Endothelial cell of umbilical vein (primary cell): ENCODE measurements around the gene DMAC2L. TPM values are rescaled to one million over a fixed set of nuclear protein-coding genes. Genes with fewer than 3 reads are reported as not detected.
A peak's percentile ranks its signal among the peaks of the same experiment; 100 is the strongest.

Source experiments
- BruUV-seq: library from RNA; stranded (reverse); fragments of 400-500 nt; replicated peaks from 2 replicates; lab custom pipeline; 2021; lab: Mats Ljungman, UMichigan
- CTCF ChIA-PET: fragments of 300-600, 350-600 bp; sonication (Branson Sonifier 250); formaldehyde crosslinking; loops from one replicate; lab custom pipeline; 2021; ENCODE audit warnings: antibody characterized with exemption, inconsistent platforms; lab: Charles Lee
- POLR2A ChIA-PET: fragments of 300-600, 350-600 bp; sonication (Branson Sonifier 250); formaldehyde crosslinking; loops from one replicate; lab custom pipeline; 2021; ENCODE audit warnings: antibody characterized with exemption, inconsistent platforms; lab: Charles Lee
- DNase-seq: peaks from one replicate; pipeline ENCODE4 v3.0.0-alpha.2; 2011; ENCODE audit warnings: low read depth, low spot score
- FAIRE-seq: peaks from 2 replicates; lab custom pipeline; 2011; peaks lifted over from hg19 to GRCh38; lab: Jason Lieb, UNC
- H2AFZ ChIP-seq: 2 replicates; pipeline ENCODE4 v1.6.0; 2012; ENCODE audit warnings: low read depth, low read length, control low read depth, inconsistent platforms
- H3K27ac ChIP-seq: 2 replicates; pipeline ENCODE4 v1.5.1; 2011; ENCODE audit warnings: low read depth, mild to moderate bottlenecking, control low read depth, low read length, moderate library complexity; ENCODE audit not compliant: insufficient read depth
- H3K27me3 ChIP-seq, 2 experiments: 2 replicates each; pipeline versions ENCODE4 v1.6.0 to v1.6.1; 2011; ENCODE audit warnings: low read length in 2 of 2, mixed read lengths in 1 of 2; ENCODE audit not compliant: control insufficient read depth in 2 of 2, insufficient read depth in 2 of 2
- H3K36me3 ChIP-seq, 2 experiments: 2 replicates in 1 of 2; 3 replicates in 1 of 2; pipeline ENCODE4 v1.5.1; 2011; ENCODE audit warnings: low read length in 2 of 2, mild to moderate bottlenecking in 1 of 2, moderate library complexity in 1 of 2; ENCODE audit not compliant: control insufficient read depth in 2 of 2, insufficient read depth in 2 of 2; ENCODE audit errors: extremely low read depth in 1 of 2
- H3K4me1 ChIP-seq: 3 replicates; pipeline ENCODE4 v1.5.1; 2011; ENCODE audit warnings: mild to moderate bottlenecking, low read length; ENCODE audit not compliant: control insufficient read depth, insufficient read depth; ENCODE audit errors: extremely low read depth
- H3K4me2 ChIP-seq: 2 replicates; pipeline ENCODE4 v1.6.1; 2011; ENCODE audit warnings: low read length, control low read depth, mixed read lengths; ENCODE audit not compliant: insufficient read depth
- H3K4me3 ChIP-seq, 3 experiments: fragments of 200-600 bp in 1 of 3; sonication (generic), shearing (Covaris generic) in 1 of 3; replicated peaks in 1 of 3; 2 replicates each; pipeline ENCODE4 v1.5.1; 2011 to 2016; ENCODE audit warnings: control low read depth in 3 of 3, low read length in 3 of 3, mild to moderate bottlenecking in 2 of 3, inconsistent platforms in 1 of 3, low read depth in 1 of 3, moderate library complexity in 1 of 3; ENCODE audit not compliant: insufficient read depth in 1 of 3
- H3K79me2 ChIP-seq: 2 replicates; pipeline ENCODE4 v1.6.0; 2012; ENCODE audit warnings: low read length, inconsistent platforms; ENCODE audit not compliant: control insufficient read depth, insufficient read depth
- H3K9ac ChIP-seq: replicated peaks from 2 replicates; pipeline ENCODE3; 2011; ENCODE audit warnings: low read length, control low read depth; ENCODE audit not compliant: insufficient read depth; ENCODE audit errors: extremely low read depth
- H3K9me1 ChIP-seq: replicated peaks from 3 replicates; pipeline ENCODE4 v1.6.0; 2011; ENCODE audit warnings: mild to moderate bottlenecking, low read length; ENCODE audit not compliant: control insufficient read depth, insufficient read depth; ENCODE audit errors: extremely low read depth
- H3K9me3 ChIP-seq: replicated peaks from 2 replicates; pipeline ENCODE4 v1.5.1; 2012; ENCODE audit warnings: low read length, inconsistent platforms; ENCODE audit not compliant: control insufficient read depth, insufficient read depth
- H4K20me1 ChIP-seq: replicated peaks from 2 replicates; pipeline ENCODE3; 2011; ENCODE audit warnings: mild to moderate bottlenecking, low read length; ENCODE audit not compliant: control insufficient read depth, insufficient read depth; ENCODE audit errors: extremely low read depth
- EZH2 ChIP-seq: IDR thresholded peaks from 2 replicates; pipeline ENCODE4 v1.6.1; 2012; ENCODE audit warnings: borderline replicate concordance, low read depth, mild to moderate bottlenecking, moderate library complexity, low read length, inconsistent platforms; ENCODE audit not compliant: severe bottlenecking
- FOS ChIP-seq: IDR thresholded peaks from 2 replicates; pipeline ENCODE4 v1.6.1; 2011; ENCODE audit warnings: mild to moderate bottlenecking, low read length, moderate library complexity, borderline replicate concordance; ENCODE audit not compliant: insufficient read depth
- POLR2A ChIP-seq: IDR thresholded peaks from 2 replicates; pipeline ENCODE4 v1.6.1; 2012; ENCODE audit warnings: low read depth, mild to moderate bottlenecking, control low read depth, low read length
- POLR2AphosphoS5 ChIP-seq: IDR thresholded peaks from 2 replicates; pipeline ENCODE4 v1.6.1; 2012; ENCODE audit warnings: low read depth, mild to moderate bottlenecking, control low read depth, low read length, moderate library complexity; ENCODE audit not compliant: insufficient read depth
- dilution Hi-C: fragments of 300-500 bp; cut with MboI; formaldehyde crosslinking; loops from one replicate; pipeline ENCODE4 v1.15.0; 2019; ENCODE audit warnings: low sequenced_read_pairs; ENCODE audit not compliant: extremely low pct_ligation_motif_present
- intact Hi-C: fragments of 100-400 bp; cut with micrococcal nuclease; formaldehyde crosslinking; loops from one replicate; pipeline ENCODE4 v1.10.0; 2022
- polyA plus RNA-seq, 4 experiments: library from polyadenylated mRNA; depleted of rRNA in 3 of 4; stranded (reverse) in 3 of 4; unstranded in 1 of 4; fragments of >200 nt; gene quantifications; 2 replicates each; pipeline versions ENCODE4 v1.2.1 to v1.2.3, GENCODE V29; 2011 to 2012; ENCODE audit warnings: missing spikeins in 1 of 4
- total RNA-seq: library from RNA; stranded (reverse); gene quantifications from 2 replicates; pipeline ENCODE4 v1.2.3, GENCODE V29; 2021
- TF ChIP-seq, protein P1 (sequence below): IDR thresholded peaks from 2 replicates; pipeline ENCODE4 v1.6.1; 2011; ENCODE audit not compliant: insufficient read depth, insufficient read length
- TF ChIP-seq, protein P2 (sequence below), 2 donors: IDR thresholded peaks; 1 replicate in 1 of 2; 2 replicates in 1 of 2; pipeline ENCODE4 v1.5.1; 2011; ENCODE audit warnings: low read length in 2 of 2, mild to moderate bottlenecking in 2 of 2, moderate library complexity in 2 of 2, control low read depth in 1 of 2, inconsistent platforms in 1 of 2, low read depth in 1 of 2; ENCODE audit not compliant: insufficient read depth in 1 of 2; ENCODE audit errors: extremely low read depth in 1 of 2

The DMAC2L gene
- total and polyA plus RNA-seq, 2 donors (not counting 3 experiments of a cell fraction or from before 2014, with no cell fraction given) = 13.9 to 19.2 TPM

DNA sequence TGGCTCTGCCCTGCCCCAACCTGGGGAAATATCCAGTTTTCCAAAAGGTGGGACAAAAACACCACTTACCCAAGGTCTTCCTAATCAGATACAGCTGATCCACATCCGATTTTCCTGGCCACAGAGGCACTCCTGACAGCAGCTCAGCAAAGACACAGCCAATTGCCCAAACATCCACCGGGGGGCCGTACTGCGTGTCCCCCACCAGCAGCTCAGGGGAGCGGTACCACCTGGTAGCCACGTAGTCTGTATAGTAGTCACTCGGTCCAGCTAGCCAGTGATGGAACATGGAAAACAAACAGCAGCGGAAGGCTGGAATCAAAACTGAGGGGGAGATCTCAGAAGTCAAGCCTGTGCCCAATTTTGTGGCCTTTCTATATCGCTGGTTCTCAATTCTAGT lies 28.8 kb downstream of the DMAC2L start:
- no peak overlapping the region for H3K4me3 ChIP-seq
- no peak overlapping the region for H3K9ac ChIP-seq
- dilution Hi-C loops (no loop called here), intact Hi-C loops (no loop called here)
- H2AFZ ChIP-seq = no peak overlapping the region
- TF ChIP-seq POLR2A = no peak
- TF ChIP-seq, protein P1, sequence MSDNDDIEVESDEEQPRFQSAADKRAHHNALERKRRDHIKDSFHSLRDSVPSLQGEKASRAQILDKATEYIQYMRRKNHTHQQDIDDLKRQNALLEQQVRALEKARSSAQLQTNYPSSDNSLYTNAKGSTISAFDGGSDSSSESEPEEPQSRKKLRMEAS = no peak
- no peak for TF ChIP-seq POLR2AphosphoS5
- TF ChIP-seq FOS = no peak
- TF ChIP-seq, protein P2, sequence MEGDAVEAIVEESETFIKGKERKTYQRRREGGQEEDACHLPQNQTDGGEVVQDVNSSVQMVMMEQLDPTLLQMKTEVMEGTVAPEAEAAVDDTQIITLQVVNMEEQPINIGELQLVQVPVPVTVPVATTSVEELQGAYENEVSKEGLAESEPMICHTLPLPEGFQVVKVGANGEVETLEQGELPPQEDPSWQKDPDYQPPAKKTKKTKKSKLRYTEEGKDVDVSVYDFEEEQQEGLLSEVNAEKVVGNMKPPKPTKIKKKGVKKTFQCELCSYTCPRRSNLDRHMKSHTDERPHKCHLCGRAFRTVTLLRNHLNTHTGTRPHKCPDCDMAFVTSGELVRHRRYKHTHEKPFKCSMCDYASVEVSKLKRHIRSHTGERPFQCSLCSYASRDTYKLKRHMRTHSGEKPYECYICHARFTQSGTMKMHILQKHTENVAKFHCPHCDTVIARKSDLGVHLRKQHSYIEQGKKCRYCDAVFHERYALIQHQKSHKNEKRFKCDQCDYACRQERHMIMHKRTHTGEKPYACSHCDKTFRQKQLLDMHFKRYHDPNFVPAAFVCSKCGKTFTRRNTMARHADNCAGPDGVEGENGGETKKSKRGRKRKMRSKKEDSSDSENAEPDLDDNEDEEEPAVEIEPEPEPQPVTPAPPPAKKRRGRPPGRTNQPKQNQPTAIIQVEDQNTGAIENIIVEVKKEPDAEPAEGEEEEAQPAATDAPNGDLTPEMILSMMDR (IDR thresholded peaks at IDR 0.05; ENCODE audit: extremely low read depth in 1 of 2, insufficient read depth in 1 of 2, low read depth in 1 of 2, low read length in 2 of 2) = peak in 1 of 2 donors; percentile 11
- no peak for TF ChIP-seq EZH2
- H3K4me1 ChIP-seq = peaks cover 20% of the 10 kb centered on the region
- CTCF ChIA-PET = interaction anchor here (1.0 to 1.2 kb wide), 3 partner anchors 10 to 38 kb away, joined by 3 read pairs; no protein-coding TSS in a partner anchor
- no peaks in the 10 kb centered on the region for H3K9me3 ChIP-seq
- H3K27me3 ChIP-seq = no peaks in the 10 kb centered on the region
- no peaks in the 10 kb centered on the region for H3K36me3 ChIP-seq
- POLR2A ChIA-PET = no interaction called here
- DNase-seq = no peak
- no peak for FAIRE-seq
- no TSS peak for BruUV-seq
- no peaks in the 10 kb centered on the region for H3K79me2 ChIP-seq
- H3K4me2 ChIP-seq = no peak overlapping the region
- no peaks in the 10 kb centered on the region for H4K20me1 ChIP-seq
- no peaks in the 10 kb centered on the region for H3K9me1 ChIP-seq
- H3K27ac ChIP-seq = no peak overlapping the region
